A673 (cell line): Measurements from ENCODE around the gene CLDN7. TPM values are rescaled to one million over a fixed set of nuclear protein-coding genes. Genes with fewer than 3 reads are reported as not detected.

Source experiments
- BruUV-seq: library from RNA; stranded (reverse); fragments of 400-500 nt; replicated peaks from 2 replicates; lab custom pipeline; 2021; lab: Mats Ljungman, UMichigan
- CTCF ChIA-PET: fragments of 300-600 bp; sonication (Branson Sonifier 250); formaldehyde crosslinking; loops from one replicate; lab custom pipeline; 2022; ENCODE audit warnings: antibody characterized with exemption; lab: Charles Lee
- POLR2A ChIA-PET: fragments of 300-600 bp; sonication (Branson Sonifier 250); formaldehyde crosslinking; loops from one replicate; lab custom pipeline; 2022; ENCODE audit warnings: antibody characterized with exemption; ENCODE audit not compliant: low non-redundant PET; lab: Charles Lee
- DNase-seq: peaks from one replicate; pipeline ENCODE4 v3.0.0-alpha.2; 2015; ENCODE audit warnings: low spot score
- H3K27ac ChIP-seq: fragments of 200-600 bp; sonication (generic); 2 replicates; pipeline ENCODE4 v1.5.1; 2016; ENCODE audit warnings: mixed run types, low read depth, mild to moderate bottlenecking, mixed read lengths, antibody characterized with exemption, low read length; ENCODE audit not compliant: poor library complexity, severe bottlenecking
- H3K27me3 ChIP-seq: fragments of 200-600 bp; sonication (generic); replicated peaks from 2 replicates; pipeline ENCODE4 v1.6.1; 2017; ENCODE audit warnings: mixed run types, low read depth, mild to moderate bottlenecking, mixed read lengths, antibody characterized with exemption, low read length; ENCODE audit not compliant: insufficient read depth, poor library complexity
- H3K36me3 ChIP-seq: fragments of 200-600 bp; sonication (generic); 2 replicates; pipeline ENCODE4 v1.6.1; 2016; ENCODE audit warnings: mixed run types, mild to moderate bottlenecking, mixed read lengths, antibody characterized with exemption, low read length; ENCODE audit not compliant: insufficient read depth, poor library complexity, severe bottlenecking
- H3K4me1 ChIP-seq: fragments of 200-600 bp; sonication (generic); 2 replicates; pipeline ENCODE4 v1.6.1; 2017; ENCODE audit warnings: mixed run types, mild to moderate bottlenecking, mixed read lengths, antibody characterized with exemption, low read length; ENCODE audit not compliant: insufficient read depth, poor library complexity, severe bottlenecking
- H3K4me3 ChIP-seq: fragments of 200-600 bp; sonication (generic); 2 replicates; pipeline ENCODE4 v1.5.1; 2016; ENCODE audit warnings: low read depth, mixed run types, mild to moderate bottlenecking, mixed read lengths, low read length; ENCODE audit not compliant: poor library complexity, severe bottlenecking
- H3K9me3 ChIP-seq: fragments of 200-600 bp; sonication (generic); 2 replicates; pipeline ENCODE4 v1.6.1; 2016; ENCODE audit warnings: mixed run types, low read depth, mild to moderate bottlenecking, mixed read lengths, antibody characterized with exemption, low read length; ENCODE audit not compliant: poor library complexity, severe bottlenecking
- EZH2 ChIP-seq: fragments of 200-600 bp; sonication (generic); IDR thresholded peaks from 2 replicates; pipeline ENCODE4 v1.6.1; 2017; ENCODE audit warnings: borderline replicate concordance, low read depth, mild to moderate bottlenecking, mixed read lengths, antibody characterized with exemption, low read length; ENCODE audit not compliant: poor library complexity, severe bottlenecking
- intact Hi-C: fragments of 100-400 bp; cut with micrococcal nuclease; formaldehyde crosslinking; loops from one replicate; pipeline ENCODE4 v1.10.0; 2022; ENCODE audit not compliant: unreplicated experiment
- microRNA-seq: library from miRNA; unstranded; fragments of <30 nt; microRNA quantifications from one replicate; pipeline ENCODE4 v1.2.0, GENCODE V29; 2021
- total RNA-seq: library from RNA; stranded (reverse); gene quantifications from 2 replicates; pipeline ENCODE4 v1.2.3, GENCODE V29; 2021
- TF ChIP-seq, protein P1 (sequence below): fragments of 300-800, 200-600 bp; sonication (generic); conservative IDR thresholded peaks from 2 replicates; pipeline ENCODE4 v1.5.1; 2017; ENCODE audit warnings: low read depth, mild to moderate bottlenecking, antibody characterized with exemption, low read length, moderate library complexity, mixed read lengths

Gene CLDN7
- total RNA-seq, 1 experiment from 2014 or later, result not detected

DNA sequence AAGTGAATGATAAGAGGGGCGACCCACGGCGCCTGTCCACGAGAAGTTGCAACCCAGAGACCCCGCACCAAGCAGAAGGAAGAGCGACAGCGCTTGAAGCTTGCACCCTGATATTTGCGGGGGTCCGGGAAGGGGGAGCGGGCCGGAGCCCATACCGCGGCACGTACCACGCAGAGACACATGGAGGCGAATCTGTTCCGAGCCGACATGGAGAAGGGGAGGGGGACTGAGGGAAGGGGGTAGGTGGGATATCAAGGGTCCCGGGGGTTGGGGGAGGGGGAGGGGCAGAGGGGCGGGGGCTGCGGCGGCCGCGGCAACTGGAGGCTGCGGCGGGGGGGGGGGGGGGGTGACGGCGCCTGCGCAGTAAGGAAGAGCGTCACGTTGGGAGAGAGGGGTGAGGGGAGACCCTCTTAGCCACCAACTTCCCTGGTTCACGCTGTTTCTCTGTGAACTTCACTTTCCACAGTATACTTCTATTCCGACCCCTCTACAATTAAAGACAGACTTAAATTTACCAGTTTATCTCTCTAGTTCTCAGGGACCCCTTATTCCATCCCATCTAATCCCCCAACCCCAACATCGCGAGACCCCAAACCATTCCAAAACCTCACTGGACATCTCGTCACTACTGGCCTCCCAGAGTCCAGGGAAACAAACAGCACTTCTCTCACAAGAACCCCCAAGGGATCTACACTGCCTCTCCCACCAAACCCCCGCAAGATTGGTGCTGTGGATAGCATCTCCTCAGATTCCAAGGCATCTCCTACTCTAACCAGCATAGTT is 50.6 kb downstream of the CLDN7 start:
- Histone ChIP-seq H3K36me3 (no peaks in the 10 kb centered on the region), H3K9me3 (no peaks in the 10 kb centered on the region), H3K27me3 (no peaks in the 10 kb centered on the region), H3K4me1 (peaks cover 51% of the 10 kb centered on the region), H3K4me3 (peak overlapping the region; percentile 37), H3K27ac (peak overlapping the region; percentile 48)
- peak; percentile 21 for DNase-seq
- CTCF ChIA-PET, result no interaction called here
- no TSS peak for BruUV-seq
- TF ChIP-seq, protein P1, sequence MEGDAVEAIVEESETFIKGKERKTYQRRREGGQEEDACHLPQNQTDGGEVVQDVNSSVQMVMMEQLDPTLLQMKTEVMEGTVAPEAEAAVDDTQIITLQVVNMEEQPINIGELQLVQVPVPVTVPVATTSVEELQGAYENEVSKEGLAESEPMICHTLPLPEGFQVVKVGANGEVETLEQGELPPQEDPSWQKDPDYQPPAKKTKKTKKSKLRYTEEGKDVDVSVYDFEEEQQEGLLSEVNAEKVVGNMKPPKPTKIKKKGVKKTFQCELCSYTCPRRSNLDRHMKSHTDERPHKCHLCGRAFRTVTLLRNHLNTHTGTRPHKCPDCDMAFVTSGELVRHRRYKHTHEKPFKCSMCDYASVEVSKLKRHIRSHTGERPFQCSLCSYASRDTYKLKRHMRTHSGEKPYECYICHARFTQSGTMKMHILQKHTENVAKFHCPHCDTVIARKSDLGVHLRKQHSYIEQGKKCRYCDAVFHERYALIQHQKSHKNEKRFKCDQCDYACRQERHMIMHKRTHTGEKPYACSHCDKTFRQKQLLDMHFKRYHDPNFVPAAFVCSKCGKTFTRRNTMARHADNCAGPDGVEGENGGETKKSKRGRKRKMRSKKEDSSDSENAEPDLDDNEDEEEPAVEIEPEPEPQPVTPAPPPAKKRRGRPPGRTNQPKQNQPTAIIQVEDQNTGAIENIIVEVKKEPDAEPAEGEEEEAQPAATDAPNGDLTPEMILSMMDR, result no peak
- TF ChIP-seq EZH2, result no peak
- intact Hi-C loops, result no loop called here
- POLR2A ChIA-PET, result no interaction called here

Small RNAs within 50 kb of the gene (microRNA-seq; reads per million reads assigned to microRNA genes)
- gene MIR324, result 11,566 reads per million, percentile 96 among the genes with 10 or more reads in this experiment

Other genes with a start within 250 kb of the CLDN7 start
- gene RNASEK, start 249.9 kb downstream of the CLDN7 start, total RNA-seq, result 246 and 258 TPM in 2 replicates
- gene BCL6B, start 239.4 kb downstream of the CLDN7 start, total RNA-seq, result 0.44 and 0.58 TPM in 2 replicates
- 11.7 and 15.5 TPM in 2 replicates for gene SLC16A13, start 226.5 kb downstream of the CLDN7 start, total RNA-seq
- 0.47 and 1.3 TPM in 2 replicates for gene SLC16A11, start 218.4 kb downstream of the CLDN7 start, total RNA-seq
- gene CLEC10A, start 182.2 kb downstream of the CLDN7 start, total RNA-seq, result not detected in 2 replicates
- gene ASGR2, start 147.7 kb downstream of the CLDN7 start, total RNA-seq, result not detected in 2 replicates
- 6.1 and 8.0 TPM in 2 replicates for gene ASGR1, start 83.1 kb downstream of the CLDN7 start, total RNA-seq
- gene DLG4, start 42.6 kb downstream of the CLDN7 start, total RNA-seq, result 74.7 and 86.6 TPM in 2 replicates
- gene ACADVL, start 42.5 kb downstream of the CLDN7 start, total RNA-seq, result 425 and 509 TPM in 2 replicates
- 133 and 139 TPM in 2 replicates for gene DVL2, start 28.0 kb downstream of the CLDN7 start, total RNA-seq
- gene PHF23, start 23.0 kb downstream of the CLDN7 start, total RNA-seq, result 84.0 and 85.1 TPM in 2 replicates
- 296 and 314 TPM in 2 replicates for gene GABARAP, start 20.0 kb downstream of the CLDN7 start, total RNA-seq
- 175 and 179 TPM in 2 replicates for gene CTDNEP1, start 10.7 kb downstream of the CLDN7 start, total RNA-seq
- 123 and 128 TPM in 2 replicates for gene ELP5, start 10.3 kb downstream of the CLDN7 start, total RNA-seq
- 0.67 and 1.6 TPM in 2 replicates for gene SLC2A4, start 19.2 kb upstream of the CLDN7 start, total RNA-seq
- 0.77 and 1.6 TPM in 2 replicates for gene YBX2, start 32.2 kb upstream of the CLDN7 start, total RNA-seq
- 1,112 and 1,128 TPM in 2 replicates for gene EIF5A, start 45.1 kb upstream of the CLDN7 start, total RNA-seq
- 116 and 133 TPM in 2 replicates for gene GPS2, start 52.9 kb upstream of the CLDN7 start, total RNA-seq
- gene NEURL4, start 66.9 kb upstream of the CLDN7 start, total RNA-seq, result 81.7 and 99.5 TPM in 2 replicates
- gene ACAP1, start 74.1 kb upstream of the CLDN7 start, total RNA-seq, result 1.1 TPM in 2 replicates
- 3.8 TPM in 2 replicates for gene KCTD11, start 89.7 kb upstream of the CLDN7 start, total RNA-seq
- not detected in 2 replicates for gene TMEM95, start 92.7 kb upstream of the CLDN7 start, total RNA-seq
- gene TNK1, start 118.6 kb upstream of the CLDN7 start, total RNA-seq, result 0.90 and 1.1 TPM in 2 replicates
- 15.2 and 29.3 TPM in 2 replicates for gene PLSCR3, start 132.0 kb upstream of the CLDN7 start, total RNA-seq
- gene TMEM256, start 141.6 kb upstream of the CLDN7 start, total RNA-seq, result 57.6 and 91.6 TPM in 2 replicates
- 36.9 and 60.5 TPM in 2 replicates for gene NLGN2, start 145.4 kb upstream of the CLDN7 start, total RNA-seq
- gene SPEM1, start 157.8 kb upstream of the CLDN7 start, total RNA-seq, result 0.43 and 0.55 TPM in 2 replicates
- gene SPEM2, start 163.1 kb upstream of the CLDN7 start, total RNA-seq, result 0.24 TPM in 1 of 2 replicates, not detected in the other
- not detected in 2 replicates for gene SPEM3, start 166.4 kb upstream of the CLDN7 start, total RNA-seq
- 3.2 and 4.7 TPM in 2 replicates for gene TMEM102, start 173.0 kb upstream of the CLDN7 start, total RNA-seq
- gene FGF11, start 177.0 kb upstream of the CLDN7 start, total RNA-seq, result 18.2 and 24.6 TPM in 2 replicates
- gene CHRNB1, start 182.6 kb upstream of the CLDN7 start, total RNA-seq, result 5.2 and 8.6 TPM in 2 replicates
- 17.7 and 21.0 TPM in 2 replicates for gene ZBTB4, start 217.2 kb upstream of the CLDN7 start, total RNA-seq
- not detected in 2 replicates for gene SLC35G6, start 219.0 kb upstream of the CLDN7 start, total RNA-seq
- gene POLR2A, start 221.9 kb upstream of the CLDN7 start, total RNA-seq, result 330 and 341 TPM in 2 replicates